Epithelial cell of esophagus (primary cell): Measurements from ENCODE around the gene NEK7.

Experiments
- DNase-seq: peaks from one replicate; pipeline ENCODE4 v3.0.0; 2010; ENCODE audit warnings: low read depth
- H3K4me3 ChIP-seq: 2 replicates; pipeline ENCODE4 v1.5.1; 2011; ENCODE audit warnings: mild to moderate bottlenecking, low read length, control low read depth
- CTCF ChIP-seq: IDR thresholded peaks from 2 replicates; pipeline ENCODE4 v1.5.1; 2011; ENCODE audit warnings: low read depth, mild to moderate bottlenecking, low read length, control low read depth, inconsistent platforms; ENCODE audit not compliant: insufficient read depth; ENCODE audit errors: missing control alignments

NEK7 gene

GRCh38 chr1:198287916-198288315 lies 131.1 kb downstream of the NEK7 start:
- no peak for TF ChIP-seq CTCF

GRCh38 chr1:198290089-198290683 lies 133.4 kb downstream of the NEK7 start:
- TF ChIP-seq CTCF = no peak
- H3K4me3 ChIP-seq = no peak overlapping the region
- DNase-seq = no peak

More at GRCh38 chr1:198287916-198288315, 131.1 kb downstream of the NEK7 start:
- no peak for DNase-seq
- H3K4me3 ChIP-seq = no peak overlapping the region

- H3K4me3 ChIP-seq = no peak overlapping the region
- DNase-seq = no peak
- TF ChIP-seq CTCF = no peak
Measured at GRCh38 chr1:198291036-198291435, 134.2 kb downstream of the NEK7 start.

DNA sequence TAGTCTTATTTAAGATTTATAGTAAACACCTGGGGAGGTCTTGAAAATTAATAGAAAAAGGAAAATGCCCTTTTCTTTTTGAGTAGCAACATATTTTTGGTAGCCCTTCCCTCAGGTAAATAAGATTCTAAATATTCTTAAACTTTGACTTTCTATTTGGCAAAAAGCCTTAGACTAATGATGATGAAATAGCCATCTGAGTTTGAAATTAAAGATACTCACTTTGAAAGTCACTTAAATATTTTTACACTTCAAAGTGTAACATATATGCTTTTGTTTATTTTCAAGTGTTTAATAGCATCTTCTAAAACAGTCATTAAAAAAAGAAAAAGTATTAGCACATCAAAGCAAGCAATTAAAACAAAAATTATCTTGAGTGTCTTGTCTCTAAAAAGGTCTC lies 135.1 kb downstream of the NEK7 start:
- no peak overlapping the region for H3K4me3 ChIP-seq
- TF ChIP-seq CTCF = no peak
- DNase-seq = no peak

DNA sequence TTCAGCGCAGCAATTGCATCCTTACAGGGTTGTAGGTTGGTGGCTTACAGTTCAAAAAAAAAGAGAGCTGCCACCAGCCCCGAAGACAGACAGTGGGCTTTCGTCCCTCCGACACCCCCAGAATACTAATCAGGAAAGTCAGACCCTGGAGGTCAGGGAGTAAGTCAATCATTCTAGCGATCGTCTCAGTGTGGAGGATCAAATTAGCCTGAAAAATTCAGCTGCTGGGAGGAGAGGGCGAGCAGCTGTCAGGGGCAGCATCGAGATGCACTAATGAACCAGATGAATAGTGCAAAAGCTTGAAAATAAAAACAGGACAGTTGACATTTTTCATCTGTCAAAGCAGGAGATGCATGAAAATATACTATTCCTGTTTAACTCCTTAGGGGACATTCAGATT lies 138.4 kb downstream of the NEK7 start:
- TF ChIP-seq CTCF = no peak
- DNase-seq = no peak
- no peak overlapping the region for H3K4me3 ChIP-seq

DNA sequence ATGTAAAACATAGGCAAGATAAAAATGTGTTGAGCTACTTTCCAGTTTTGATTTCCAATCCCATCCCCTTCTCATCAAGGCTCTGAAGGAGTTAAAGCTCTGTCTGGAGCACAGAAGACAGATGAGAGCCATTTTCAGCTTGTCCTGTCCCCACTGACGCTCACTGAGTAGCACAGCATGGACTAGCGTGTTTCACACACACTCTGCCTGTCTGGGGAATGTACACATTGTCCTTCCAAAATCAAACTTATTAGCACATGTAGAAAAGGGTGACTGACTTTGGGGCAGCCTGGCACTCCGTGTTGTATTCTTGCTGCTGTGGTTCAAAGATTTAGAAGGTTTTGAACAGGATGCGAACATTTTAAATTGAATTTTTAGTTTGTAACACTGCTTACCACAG lies 139.2 kb downstream of the NEK7 start:
- no peak overlapping the region for H3K4me3 ChIP-seq
- no peak for TF ChIP-seq CTCF
- DNase-seq = no peak

DNA sequence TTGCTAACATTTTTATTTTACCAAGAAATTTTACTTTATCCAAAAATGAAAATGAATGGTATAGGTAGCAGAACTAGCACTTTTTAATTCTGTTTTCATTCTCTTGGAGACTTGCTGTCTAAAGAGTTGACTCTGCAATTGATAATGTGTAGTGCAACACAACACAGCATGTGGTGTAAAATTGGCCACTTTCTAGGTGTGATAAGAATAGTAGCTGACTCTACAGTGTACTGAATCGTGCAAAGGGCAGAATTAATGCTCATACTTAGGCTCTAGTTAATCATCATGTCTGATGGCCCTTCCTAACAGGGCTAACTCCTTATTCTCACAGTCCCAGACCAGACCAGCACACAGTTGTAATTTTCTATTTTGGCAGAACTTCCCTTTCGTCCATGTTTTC lies 140.5 kb downstream of the NEK7 start:
- no peak for DNase-seq
- TF ChIP-seq CTCF = no peak
- H3K4me3 ChIP-seq = no peak overlapping the region
